Calu3 (cell line): ENCODE results near the gene BRD4. TPM values are rescaled to one million over a fixed set of nuclear protein-coding genes. Genes with fewer than 3 reads are reported as not detected.

Experiments used
- BruUV-seq: library from RNA; stranded (reverse); fragments of 400-500 nt; replicated peaks from 2 replicates; lab custom pipeline; 2021; lab: Mats Ljungman, UMichigan
- CTCF ChIA-PET: fragments of 300-600 bp; sonication (Branson Sonifier 250); formaldehyde crosslinking; loops from one replicate; lab custom pipeline; 2022; ENCODE audit warnings: antibody characterized with exemption; lab: Charles Lee
- DNase-seq: peaks from one replicate; pipeline ENCODE4 v3.0.0; 2022
- H3K27ac Mint-ChIP-seq: one replicate; pipeline ENCODE4 v1.8.0; 2022; ENCODE audit warnings: mixed read lengths; ENCODE audit not compliant: unreplicated experiment
- H3K27me3 Mint-ChIP-seq: one replicate; pipeline ENCODE4 v1.8.0; 2022; ENCODE audit warnings: mixed read lengths; ENCODE audit not compliant: unreplicated experiment
- H3K36me3 Mint-ChIP-seq: one replicate; pipeline ENCODE4 v1.8.0; 2022; ENCODE audit warnings: mild to moderate bottlenecking, moderate library complexity, mixed read lengths; ENCODE audit not compliant: insufficient read depth, unreplicated experiment
- H3K4me1 Mint-ChIP-seq: one replicate; pipeline ENCODE4 v1.8.0; 2022; ENCODE audit warnings: mild to moderate bottlenecking, low read depth, mixed read lengths; ENCODE audit not compliant: unreplicated experiment
- H3K4me3 Mint-ChIP-seq: one replicate; pipeline ENCODE4 v1.8.0; 2022; ENCODE audit warnings: mild to moderate bottlenecking, low read depth, moderate library complexity, mixed read lengths; ENCODE audit not compliant: unreplicated experiment
- H3K9me3 Mint-ChIP-seq: one replicate; pipeline ENCODE4 v1.8.0; 2022; ENCODE audit warnings: low read depth, mixed read lengths; ENCODE audit not compliant: unreplicated experiment
- intact Hi-C: fragments of 100-400 bp; cut with micrococcal nuclease; formaldehyde crosslinking; loops from one replicate; pipeline ENCODE4 v1.10.0; 2022; ENCODE audit not compliant: unreplicated experiment
- total RNA-seq: library from RNA; stranded (reverse); gene quantifications from 2 replicates; pipeline ENCODE4 v1.2.3, GENCODE V29; 2022
- TF ChIP-seq, protein P1 (sequence below): fragments of 200-600 bp; IDR thresholded peaks from one replicate; pipeline ENCODE4 v1.8.0; 2022; ENCODE audit warnings: antibody characterized with exemption; ENCODE audit not compliant: unreplicated experiment

BRD4 gene
- total RNA-seq, 1 experiment from 2014 or later = 93.9 TPM

DNA sequence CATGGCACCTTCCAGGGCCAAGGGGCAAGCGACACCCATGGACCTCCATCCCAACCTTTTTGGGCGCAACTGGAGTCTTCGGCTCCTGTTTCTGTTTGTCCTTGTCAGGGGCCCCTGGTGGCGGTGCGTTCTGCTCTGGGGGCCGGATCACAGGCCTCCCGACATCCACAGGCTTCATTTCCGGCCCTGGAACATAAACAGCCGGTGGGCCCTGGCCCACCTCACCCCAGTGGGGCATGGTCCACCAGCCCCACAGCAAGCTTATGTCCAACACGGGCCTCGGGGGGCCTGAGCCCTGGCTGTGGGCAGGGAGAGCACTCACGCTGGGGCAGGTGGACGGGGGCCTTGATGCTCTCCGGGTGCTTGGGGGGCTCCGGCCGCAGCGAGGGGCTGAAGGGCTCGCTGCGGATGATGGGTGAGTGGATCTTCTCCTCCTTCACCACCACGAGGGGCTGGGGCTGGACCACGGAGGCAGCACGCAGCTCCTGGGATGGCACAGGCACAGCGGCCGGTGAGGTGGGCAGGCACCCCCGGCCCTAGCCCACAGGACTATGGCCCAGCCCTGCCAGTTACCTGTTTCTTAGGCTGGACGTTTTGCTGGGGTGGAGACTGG is 92.9 kb downstream of the BRD4 start:
- TF ChIP-seq, protein P1, sequence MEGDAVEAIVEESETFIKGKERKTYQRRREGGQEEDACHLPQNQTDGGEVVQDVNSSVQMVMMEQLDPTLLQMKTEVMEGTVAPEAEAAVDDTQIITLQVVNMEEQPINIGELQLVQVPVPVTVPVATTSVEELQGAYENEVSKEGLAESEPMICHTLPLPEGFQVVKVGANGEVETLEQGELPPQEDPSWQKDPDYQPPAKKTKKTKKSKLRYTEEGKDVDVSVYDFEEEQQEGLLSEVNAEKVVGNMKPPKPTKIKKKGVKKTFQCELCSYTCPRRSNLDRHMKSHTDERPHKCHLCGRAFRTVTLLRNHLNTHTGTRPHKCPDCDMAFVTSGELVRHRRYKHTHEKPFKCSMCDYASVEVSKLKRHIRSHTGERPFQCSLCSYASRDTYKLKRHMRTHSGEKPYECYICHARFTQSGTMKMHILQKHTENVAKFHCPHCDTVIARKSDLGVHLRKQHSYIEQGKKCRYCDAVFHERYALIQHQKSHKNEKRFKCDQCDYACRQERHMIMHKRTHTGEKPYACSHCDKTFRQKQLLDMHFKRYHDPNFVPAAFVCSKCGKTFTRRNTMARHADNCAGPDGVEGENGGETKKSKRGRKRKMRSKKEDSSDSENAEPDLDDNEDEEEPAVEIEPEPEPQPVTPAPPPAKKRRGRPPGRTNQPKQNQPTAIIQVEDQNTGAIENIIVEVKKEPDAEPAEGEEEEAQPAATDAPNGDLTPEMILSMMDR = no peak
- Mint-ChIP-seq H3K27me3 (no peaks in the 10 kb centered on the region), H3K4me3 (no peak overlapping the region), H3K9me3 (no peaks in the 10 kb centered on the region), H3K27ac (no peak overlapping the region), H3K4me1 (no peaks in the 10 kb centered on the region), H3K36me3 (peaks cover 68% of the 10 kb centered on the region)
- BruUV-seq = no TSS peak
- CTCF ChIA-PET = no interaction called here
- intact Hi-C loops = no loop called here
- no peak for DNase-seq

DNA sequence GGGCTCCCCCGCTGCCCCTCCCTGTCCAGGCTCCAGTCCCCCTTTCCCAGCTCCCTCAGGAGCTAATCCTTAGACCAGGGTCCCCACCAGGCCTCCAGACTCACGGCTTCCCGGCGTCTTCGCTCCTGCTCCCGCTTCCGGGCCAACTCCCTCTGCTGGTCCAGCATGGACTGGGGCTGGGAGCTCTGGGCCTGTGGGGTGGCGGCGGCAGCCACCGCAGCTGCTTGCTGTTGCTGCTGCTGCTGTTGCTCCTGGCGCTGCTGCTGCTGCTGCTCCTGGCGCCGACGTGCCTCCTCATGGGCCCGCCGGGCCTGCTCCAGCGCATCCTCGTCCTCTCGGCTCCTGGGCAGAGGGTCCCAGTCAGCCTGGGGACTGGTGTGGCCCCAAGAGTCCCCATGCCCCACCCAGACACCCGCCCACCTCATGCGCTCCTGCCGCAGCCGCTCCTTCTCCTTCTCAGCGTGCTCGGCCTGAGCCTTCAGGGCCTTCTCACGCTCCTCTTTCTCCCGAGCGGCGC is 93.6 kb downstream of the BRD4 start:
- CTCF ChIA-PET = no interaction called here
- no peaks in the 10 kb centered on the region for H3K27me3 Mint-ChIP-seq
- peaks cover 69% of the 10 kb centered on the region for H3K36me3 Mint-ChIP-seq
- H3K9me3 Mint-ChIP-seq = no peaks in the 10 kb centered on the region
- no peak for DNase-seq
- no TSS peak for BruUV-seq
- no peak overlapping the region for H3K27ac Mint-ChIP-seq
- intact Hi-C loops = no loop called here
- H3K4me1 Mint-ChIP-seq = no peaks in the 10 kb centered on the region
- H3K4me3 Mint-ChIP-seq = no peak overlapping the region
- TF ChIP-seq, protein P1 = no peak

GRCh38 chr19:15237759-15238638 is 94.3 kb downstream of the BRD4 start:
- CTCF ChIA-PET = no interaction called here
- TF ChIP-seq, protein P1 = no peak
- no peak overlapping the region for H3K27ac Mint-ChIP-seq
- H3K36me3 Mint-ChIP-seq = peaks cover 70% of the 10 kb centered on the region
- no peaks in the 10 kb centered on the region for H3K27me3 Mint-ChIP-seq
- no peaks in the 10 kb centered on the region for H3K9me3 Mint-ChIP-seq
- DNase-seq = no peak
- H3K4me3 Mint-ChIP-seq = no peak overlapping the region
- BruUV-seq = no TSS peak
- intact Hi-C loops = no loop called here
- H3K4me1 Mint-ChIP-seq = no peaks in the 10 kb centered on the region

DNA sequence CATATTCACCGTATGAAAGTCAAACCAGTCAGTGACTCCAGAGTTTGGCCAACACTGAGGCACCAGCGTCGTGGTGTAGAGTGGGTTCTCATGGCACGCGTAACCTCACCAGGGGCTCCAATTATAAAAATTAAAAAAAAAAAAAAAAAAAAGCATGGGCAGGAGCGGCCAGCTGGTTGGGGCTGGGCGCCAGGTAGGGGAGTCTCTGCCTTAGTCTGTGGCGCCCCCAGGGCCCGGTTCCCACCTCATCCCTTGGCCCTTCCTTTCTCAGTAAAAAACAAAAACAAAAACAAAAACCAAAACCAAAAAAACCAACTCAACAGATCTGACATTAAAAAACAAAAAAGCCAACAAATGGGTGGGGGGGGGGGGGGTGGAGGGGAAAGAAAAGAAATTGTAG is 95.5 kb downstream of the BRD4 start:
- intact Hi-C loops = no loop called here
- TF ChIP-seq, protein P1 = no peak
- peaks cover 70% of the 10 kb centered on the region for H3K36me3 Mint-ChIP-seq
- no peaks in the 10 kb centered on the region for H3K9me3 Mint-ChIP-seq
- H3K27me3 Mint-ChIP-seq = no peaks in the 10 kb centered on the region
- no peak for DNase-seq
- no peak overlapping the region for H3K4me3 Mint-ChIP-seq
- no TSS peak for BruUV-seq
- no peak overlapping the region for H3K27ac Mint-ChIP-seq
- no peaks in the 10 kb centered on the region for H3K4me1 Mint-ChIP-seq
- CTCF ChIA-PET = no interaction called here
